GM21515 (cell line): ENCODE measurements around the gene IKZF2.
"Not testable (repeated sequence)": the region's sequence is repeated elsewhere in the genome, so short reads cannot be mapped to it uniquely, and the experiment has no call there.

Source experiments
- ATAC-seq: cut with Tn5 transposase; IDR thresholded peaks from one replicate; pipeline ENCODE4 v1.9.1; 2021; ENCODE audit not compliant: unreplicated experiment

Gene IKZF2

DNA sequence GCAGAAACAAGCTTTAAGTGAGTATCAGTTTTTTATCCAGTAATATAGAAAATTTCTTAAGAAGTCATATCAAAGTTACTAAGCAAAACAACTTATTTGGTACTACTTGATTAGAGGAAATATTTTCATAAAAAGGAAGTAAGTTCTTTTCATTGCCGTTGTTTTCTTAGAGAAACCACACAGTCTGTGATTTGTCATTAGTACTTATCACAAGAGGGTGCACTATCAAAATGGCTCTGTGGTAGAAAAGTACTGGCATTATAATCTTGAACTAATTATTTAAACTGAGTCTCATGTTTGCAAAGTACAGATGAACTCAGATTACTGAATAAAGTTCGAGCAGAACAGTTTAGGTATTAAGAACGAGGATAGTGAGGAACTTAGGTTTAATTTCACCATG lies 93.4 kb downstream of the IKZF2 start:
- no peak for ATAC-seq

DNA sequence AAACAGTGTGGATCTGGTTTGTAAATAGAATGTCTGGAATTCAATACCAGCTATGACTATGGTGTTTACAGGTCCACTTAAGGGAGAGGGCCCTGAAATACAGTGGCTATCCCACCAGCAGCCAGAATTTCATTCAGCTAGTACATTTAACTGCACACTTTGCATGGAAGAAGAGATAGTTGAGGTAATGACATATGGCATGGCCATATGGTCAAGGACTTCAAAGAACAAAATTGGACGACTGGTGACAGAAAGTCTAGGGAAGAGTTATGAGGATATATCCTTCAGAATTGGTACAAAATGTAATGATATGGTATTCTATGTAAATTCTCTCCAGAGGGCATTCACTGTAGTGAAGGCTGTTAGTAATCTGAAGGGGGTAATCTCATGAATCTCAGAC lies 105.0 kb downstream of the IKZF2 start:
- no peak for ATAC-seq

DNA sequence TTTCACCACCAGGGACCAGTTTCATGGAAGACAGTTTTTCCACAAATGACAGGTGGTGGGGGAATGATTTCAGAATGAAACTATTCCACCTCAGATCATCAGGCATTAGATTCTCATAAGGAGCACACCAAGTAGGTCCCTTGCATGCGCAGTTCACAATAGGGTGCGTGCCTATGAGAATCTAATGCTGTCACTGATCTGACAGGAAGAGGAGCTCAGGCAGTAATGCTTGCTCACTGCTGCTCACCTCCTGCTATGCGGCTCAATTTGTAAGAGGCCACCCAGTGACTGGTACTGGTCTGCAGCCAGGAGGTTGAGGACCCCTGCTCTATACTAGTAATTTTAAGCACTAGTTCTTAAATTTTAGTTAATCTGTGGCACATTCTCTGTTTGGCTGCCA lies 107.8 kb downstream of the IKZF2 start:
- no peak for ATAC-seq

DNA sequence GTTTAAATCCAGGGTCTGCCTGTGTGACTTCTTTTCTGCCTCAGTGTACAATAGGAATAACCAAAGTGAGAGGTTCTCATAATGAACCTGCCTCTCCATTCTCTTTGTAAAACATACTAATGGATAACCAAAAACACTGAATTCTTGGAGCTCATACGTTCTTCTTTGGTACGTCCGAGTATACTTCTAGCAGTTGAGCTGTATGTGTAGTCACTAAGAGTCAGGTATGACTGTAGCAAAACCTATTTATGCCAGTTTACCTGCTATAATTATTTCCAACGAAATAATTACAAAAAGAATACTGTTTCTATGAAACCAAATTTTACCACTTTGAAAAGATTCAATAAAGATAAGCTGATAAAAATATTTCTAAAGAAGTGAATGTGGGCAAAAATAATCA lies 109.2 kb downstream of the IKZF2 start:
- no peak for ATAC-seq

DNA sequence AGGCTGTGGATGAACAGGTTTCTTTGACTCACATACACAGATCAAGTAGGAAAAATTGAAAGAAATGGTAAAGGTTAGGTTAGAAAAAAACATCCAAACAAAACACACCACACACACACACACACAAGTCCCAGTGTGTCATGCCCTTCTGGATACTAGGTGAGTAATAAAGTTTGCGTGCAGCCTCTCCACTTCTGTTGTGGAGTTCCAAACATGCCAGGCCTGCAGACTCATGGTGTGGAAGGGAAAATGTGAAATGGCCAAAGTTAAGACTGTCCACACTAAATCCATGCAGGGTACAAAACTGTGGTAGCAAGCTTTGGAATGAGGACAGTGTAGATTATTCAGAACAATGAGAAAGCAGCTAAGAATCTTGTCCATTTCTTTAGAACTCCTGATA lies 114.6 kb downstream of the IKZF2 start:
- ATAC-seq, result no peak

DNA sequence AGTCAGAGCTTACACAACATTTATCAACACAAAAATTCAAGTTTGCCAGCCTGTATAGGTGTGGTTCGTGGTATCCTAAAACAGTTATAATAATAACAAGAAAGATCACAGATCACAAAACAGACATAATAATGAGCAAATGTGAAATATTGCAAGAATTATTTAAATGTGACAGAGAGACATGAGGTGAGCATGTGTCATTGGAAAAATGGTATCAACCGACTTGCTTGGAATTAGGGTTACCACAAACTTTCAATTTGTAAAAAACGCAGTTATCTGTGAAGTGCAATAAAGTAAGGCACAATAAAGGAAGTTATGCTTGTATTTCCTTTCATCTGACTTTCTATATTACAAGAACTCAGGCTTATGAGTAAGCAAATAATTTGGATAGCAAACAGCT lies 116.8 kb downstream of the IKZF2 start:
- no peak for ATAC-seq

DNA sequence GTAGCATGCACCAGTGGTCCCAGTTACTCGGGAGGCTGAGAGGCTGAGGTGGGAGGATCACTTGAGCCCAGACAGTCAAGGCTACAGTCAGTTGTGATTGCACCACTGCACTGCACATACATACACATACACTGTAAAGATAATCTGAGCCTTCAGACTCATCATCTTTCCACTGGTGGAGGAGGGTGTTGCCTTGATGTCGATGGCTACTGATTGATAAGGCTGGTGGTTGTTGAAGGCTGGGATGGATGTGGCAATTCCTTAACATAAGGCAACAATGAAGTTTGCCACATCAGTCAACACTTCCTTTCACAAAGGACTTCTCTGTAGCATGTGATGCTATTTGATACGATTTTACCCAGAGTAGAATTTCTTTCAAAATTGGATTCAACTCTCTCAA lies 118.8 kb downstream of the IKZF2 start:
- ATAC-seq, result no peak

DNA sequence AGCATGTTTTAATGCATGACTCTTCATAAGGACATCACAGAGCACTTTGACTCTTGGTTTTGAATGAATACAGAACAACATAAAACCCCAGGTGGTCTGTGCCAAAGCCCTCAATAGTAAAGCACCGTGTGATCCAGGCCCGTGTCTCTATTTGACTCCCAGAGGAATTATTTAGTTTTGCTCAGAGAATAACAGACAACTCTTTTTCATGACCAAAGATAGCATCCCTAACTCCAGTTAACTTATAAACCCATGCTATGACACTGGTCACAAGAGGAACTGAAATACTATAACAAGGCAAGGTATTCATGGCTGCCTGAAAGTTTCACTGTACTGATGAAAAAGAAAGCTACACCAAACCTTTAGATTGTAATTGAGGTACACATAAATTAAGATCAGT lies 128.4 kb downstream of the IKZF2 start:
- ATAC-seq, result peak; percentile 78

DNA sequence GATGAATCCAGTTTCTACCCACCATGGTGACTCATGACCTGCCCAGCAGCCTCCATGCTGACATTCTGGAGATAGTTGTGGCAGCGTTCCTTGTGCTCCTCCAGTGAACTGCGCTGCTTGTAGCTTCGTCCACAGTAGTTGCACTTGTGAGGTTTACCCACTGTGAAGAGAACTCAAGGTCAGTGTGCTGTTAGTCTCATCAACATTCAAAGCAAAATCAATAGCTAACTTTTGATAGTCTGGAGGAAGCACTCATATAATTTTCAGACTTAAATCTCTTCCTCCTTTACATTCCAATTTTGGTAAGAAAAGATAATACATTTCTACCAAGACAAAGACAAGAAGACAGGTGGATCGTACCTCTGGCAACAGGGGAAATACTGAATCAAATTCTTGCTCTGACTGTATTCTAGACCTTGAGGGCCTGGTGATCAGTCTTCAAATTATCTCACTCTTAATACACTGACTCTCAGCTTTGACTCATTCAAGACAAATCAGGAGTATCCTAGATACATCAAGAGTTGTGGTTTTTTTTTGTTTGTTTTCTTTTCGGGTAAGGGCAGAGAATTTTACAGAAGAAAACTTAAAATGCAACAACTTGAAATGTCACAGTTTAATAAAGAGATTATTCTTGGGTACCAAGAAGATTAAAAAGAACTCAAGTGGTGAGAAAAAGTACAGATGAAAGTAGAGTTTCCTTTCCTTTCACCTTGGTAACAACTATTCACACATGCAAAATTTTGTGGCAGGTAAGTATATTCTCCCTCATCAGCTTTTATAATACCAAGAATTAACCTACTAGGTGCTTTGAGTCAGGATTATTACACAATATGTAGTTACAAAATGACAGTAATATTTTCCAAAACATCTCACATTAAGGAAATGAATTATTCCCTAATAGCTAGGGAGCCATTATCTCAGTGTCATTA lies 129.2 kb downstream of the IKZF2 start:
- peak; percentile 86 for ATAC-seq

DNA sequence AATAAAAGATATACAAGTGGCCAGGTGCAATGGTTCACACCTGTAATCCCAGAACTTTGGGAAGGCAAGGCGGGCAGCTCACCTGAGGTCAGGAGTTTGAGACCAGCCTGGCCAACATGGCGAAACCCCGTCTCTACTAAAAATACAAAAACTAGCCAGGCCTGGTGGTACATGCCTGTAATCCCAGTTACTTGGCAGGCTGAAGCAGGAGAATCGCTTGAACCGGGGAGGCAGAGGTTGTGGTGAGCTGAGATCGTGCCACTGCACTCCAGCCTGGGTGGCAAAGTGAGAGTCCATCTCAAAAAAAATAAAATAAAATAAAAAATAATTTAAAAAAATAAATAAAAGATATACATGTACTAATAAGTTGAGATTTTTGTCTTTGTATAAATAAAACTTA lies 130.5 kb downstream of the IKZF2 start:
- not testable (repeated sequence) for ATAC-seq

DNA sequence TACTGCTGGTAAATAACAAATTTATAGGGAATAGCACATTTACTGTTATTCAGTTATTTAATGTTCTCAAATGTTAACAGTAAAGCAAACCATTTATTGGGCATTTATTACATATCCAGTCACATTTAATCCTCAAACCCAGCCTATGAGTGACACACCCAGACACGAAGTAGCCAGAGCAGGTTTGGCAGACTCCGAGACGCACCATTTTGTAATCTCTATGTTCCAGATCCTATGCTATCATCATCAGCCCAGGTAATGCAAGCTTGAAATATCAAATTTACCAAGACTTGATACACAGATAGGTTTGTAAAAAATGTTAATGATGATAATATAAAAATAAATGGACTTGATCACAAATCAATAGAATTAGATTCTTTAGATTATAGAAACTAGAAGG lies 131.1 kb downstream of the IKZF2 start:
- no peak for ATAC-seq

DNA sequence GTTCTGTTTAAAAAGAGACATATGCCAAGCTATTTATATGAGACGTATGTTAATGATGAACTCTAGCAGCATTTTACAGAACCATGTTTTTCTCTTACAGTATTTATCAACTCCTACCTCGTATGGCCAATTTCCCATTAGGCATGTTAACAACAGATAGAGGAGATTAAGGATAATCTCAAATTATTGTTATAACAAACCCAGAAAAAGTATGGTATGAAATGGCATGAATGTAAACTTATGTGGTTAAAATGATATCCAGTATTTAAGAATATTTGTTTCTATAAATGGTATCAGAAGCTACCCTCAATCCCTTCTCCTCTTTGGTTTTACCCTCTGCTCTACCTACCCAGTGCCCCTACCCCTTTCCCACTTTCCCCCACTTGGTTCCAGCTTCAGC lies 132.0 kb downstream of the IKZF2 start:
- no peak for ATAC-seq

DNA sequence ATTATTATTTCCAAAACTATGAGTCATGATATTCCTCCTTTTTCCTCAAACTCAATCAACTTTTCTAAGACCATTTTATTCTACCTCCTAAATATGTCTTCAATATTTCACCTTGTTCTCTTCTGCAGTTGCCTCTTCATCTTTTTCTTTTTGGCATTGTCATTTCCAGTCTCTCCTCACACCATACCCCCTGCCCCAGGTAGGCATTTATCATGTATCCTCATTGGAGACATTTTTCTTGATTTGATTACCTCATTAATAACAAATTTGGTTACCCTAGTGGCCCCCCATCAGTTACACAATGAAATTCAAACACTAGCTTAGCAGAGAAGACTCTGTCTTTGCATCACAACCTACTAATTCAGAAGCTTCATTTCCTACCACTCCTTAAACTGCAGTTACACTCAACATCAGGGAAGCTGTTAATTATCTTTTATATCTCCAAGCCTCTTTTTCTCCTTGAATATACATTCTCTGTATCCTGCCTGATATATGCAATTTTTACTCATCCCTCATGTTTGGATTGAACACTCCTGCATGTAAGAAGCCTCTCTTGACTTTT lies 133.0 kb downstream of the IKZF2 start:
- no peak for ATAC-seq

DNA sequence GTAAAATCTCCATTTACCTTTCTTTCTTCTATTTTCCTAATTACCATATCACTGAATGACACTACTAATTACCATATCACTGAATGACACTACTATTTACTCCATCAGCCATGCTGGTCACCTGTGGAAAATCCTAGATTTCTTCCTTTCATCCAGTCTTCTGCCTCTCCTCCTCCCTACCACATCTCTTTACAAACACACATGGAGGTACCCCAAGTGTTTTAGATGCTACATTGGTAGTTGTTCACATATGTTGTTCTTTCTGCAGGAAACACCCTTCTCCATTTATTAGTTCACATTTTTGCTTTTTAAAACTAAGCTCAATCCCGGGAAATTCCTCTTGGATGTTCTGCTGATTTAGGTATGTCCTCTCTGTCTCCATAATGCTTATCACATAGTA lies 134.0 kb downstream of the IKZF2 start:
- ATAC-seq, result no peak

DNA sequence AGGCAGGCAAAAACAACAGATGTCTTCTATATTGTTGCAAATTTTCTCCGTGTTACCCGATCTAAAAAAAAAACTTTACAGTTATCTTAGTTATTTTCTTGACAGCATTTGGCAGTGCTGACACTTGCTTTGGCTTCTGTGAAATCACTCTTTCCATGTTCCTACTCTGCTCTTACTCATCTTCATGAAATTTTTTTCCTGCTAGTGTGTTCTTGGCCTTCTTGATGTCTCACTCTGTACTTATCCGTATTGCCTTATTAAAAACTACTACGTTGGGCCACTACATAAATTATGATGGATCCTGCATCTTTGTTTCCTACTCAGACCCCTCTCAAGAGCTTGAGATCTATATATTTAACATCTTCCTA lies 134.4 kb downstream of the IKZF2 start:
- ATAC-seq, result no peak

DNA sequence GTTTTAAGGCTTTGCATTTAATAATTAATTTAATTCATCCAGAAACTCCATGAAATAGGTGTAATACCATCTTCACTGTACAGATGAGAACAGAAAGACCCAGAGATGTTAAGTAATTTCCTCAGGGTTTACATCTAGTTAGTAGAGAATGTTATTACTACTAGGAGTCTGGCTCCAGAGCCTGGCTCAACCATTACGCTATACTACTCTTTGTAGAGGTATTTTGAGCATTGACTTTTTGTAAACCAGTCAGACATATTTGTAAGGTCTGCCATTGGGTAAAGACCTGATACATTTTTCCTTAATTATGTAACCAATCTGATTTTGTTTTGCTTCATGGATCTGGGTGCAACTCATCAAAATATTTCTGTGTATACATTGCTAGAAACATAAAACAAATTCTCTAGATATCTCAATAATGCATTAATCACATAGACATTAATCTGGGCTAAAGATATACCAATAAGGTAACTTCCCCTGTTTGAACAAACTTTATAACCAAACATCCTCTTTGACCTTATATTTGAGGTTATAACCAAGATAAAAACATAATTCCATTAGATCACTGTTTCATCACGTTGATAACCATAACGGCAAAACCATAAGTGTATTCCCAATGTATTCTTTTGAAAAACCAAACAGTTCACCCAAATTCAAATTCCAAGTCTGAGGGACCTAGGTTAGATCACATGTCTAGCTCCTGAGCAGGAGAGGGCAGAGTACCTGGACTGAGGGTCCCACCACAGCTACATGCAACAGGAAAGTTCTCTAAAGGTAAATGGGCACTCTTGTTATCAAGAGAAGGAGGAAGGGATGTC lies 135.0 kb downstream of the IKZF2 start:
- ATAC-seq, result peak; percentile 29

DNA sequence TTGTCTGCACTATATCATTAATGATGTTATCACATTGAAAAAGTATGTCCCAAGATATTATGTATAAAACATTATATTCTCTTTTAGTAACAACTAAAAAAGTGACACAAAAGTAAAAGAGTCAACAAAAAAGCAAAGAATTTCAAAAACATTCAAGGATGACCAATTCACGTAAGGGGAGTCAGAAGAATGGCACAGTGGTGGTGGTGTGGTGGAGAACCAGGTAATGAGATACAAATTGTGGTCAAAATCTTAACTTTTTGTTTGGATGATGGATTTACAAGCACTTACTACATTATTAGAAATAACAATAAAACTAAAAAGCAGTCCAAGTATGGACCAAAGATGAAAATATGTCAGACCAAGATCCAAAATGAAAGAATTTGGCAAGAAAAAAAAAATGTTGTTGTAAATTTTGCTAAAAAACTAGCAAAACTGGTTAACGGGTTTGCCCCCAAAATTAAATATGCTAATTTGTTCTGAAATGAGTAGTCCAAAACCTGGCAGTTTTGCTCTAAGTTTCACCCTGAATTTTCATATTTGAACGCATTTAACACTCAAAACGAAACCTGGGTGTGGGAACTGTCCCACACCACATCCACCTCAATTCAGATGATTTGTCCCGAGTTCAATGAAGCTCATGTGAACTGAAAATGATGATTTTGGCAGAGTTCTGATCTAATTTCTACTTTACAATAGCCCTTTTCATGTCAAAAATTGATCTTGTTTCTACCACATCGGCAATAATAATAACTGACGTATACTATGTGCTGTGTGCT lies 135.8 kb downstream of the IKZF2 start:
- peak; percentile 90 for ATAC-seq

DNA sequence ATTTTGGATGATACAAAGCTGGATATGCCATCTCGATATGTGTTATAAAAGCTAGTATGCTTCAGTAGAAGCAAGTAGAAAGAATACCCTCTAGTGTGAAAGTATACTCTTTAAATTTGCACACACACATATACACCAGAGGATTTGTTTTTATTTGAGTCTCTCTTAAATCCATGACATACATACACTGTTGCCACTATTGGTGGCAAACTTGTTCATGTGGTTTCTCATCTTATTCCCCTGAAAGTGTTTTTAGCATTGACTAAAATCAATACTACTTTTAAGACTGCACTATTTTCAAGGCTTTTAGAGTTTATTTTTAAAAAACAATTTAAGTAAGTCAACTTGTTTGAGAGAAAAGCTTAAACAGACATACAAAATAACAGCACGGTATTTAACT lies 137.4 kb downstream of the IKZF2 start:
- no peak for ATAC-seq

DNA sequence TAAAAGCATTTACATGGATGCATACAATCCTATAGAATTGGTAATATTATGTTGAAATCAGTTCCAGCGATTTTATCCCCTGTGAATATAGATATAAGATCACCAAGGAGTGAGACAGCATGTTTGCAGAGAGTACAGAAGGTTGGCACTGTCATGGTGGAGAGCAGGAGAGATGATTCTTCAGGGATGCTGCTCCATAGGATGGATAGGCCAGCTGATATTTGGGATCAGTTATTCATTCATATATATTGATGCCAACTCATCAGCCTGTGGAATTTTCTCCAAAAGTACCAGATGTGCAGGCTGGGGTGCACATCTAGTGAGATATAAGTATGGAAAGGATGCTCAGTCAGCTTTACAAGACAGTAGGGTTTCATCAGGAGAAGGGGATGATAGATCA lies 139.9 kb downstream of the IKZF2 start:
- ATAC-seq, result no peak

DNA sequence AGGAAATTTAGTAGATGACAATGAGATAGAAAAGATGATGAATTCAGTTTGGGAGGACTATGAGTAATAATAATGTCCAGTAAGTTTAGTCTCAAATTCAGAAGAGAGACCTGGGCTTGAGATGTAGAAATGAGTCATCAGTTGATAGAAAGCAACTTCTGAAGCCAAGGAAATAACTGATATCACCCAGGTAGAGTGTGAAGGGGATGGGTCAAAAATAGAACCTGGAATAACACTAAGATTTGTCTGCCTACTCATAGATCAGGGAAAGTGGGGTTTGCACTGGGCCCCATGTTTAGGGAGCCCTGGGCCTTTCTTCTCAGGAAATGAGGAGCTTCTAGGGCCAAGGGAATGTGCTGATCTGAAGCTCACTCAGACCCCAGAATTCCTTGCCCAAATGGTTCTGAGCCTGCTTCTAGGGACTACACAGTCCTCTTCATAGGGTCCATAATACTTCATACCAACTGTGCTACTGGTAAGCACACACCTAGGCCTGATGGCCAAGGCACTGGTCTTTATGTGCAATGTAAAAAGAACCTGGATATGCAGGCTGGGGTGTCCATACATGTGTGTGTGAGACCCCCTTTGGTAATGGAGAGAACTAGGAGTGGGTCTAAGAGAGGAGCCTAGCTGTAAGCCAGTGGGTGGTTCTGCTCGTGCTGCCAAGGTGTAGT lies 141.2 kb downstream of the IKZF2 start:
- no peak for ATAC-seq
